ENCODE data around the gene CHID1.
A peak's percentile ranks its signal among the peaks of the same experiment; 100 is the strongest.

GRCh38 chr11:843818-844692 is 66.6 kb downstream of the CHID1 start:
- TF ChIP-seq, protein P1, sequence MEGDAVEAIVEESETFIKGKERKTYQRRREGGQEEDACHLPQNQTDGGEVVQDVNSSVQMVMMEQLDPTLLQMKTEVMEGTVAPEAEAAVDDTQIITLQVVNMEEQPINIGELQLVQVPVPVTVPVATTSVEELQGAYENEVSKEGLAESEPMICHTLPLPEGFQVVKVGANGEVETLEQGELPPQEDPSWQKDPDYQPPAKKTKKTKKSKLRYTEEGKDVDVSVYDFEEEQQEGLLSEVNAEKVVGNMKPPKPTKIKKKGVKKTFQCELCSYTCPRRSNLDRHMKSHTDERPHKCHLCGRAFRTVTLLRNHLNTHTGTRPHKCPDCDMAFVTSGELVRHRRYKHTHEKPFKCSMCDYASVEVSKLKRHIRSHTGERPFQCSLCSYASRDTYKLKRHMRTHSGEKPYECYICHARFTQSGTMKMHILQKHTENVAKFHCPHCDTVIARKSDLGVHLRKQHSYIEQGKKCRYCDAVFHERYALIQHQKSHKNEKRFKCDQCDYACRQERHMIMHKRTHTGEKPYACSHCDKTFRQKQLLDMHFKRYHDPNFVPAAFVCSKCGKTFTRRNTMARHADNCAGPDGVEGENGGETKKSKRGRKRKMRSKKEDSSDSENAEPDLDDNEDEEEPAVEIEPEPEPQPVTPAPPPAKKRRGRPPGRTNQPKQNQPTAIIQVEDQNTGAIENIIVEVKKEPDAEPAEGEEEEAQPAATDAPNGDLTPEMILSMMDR (IDR thresholded peaks at IDR 0.05), result peak; percentile 24
- TF ChIP-seq EZH2phosphoT487 (IDR thresholded peaks at IDR 0.05) (no peak), EZH2 (IDR thresholded peaks at IDR 0.05) (no peak)
